ENCODE measurements around the gene ATP7B. TPM values are rescaled to one million over a fixed set of nuclear protein-coding genes. Genes with fewer than 3 reads are reported as not detected.
"Not testable (repeated sequence)": the region's sequence is repeated elsewhere in the genome, so short reads cannot be mapped to it uniquely, and the experiment has no call there.

ATP7B gene
- total RNA-seq, 1 donor from 2014 or later, result 9.9 TPM

GRCh38 chr13:52006523-52007245 lies 4.6 kb downstream of the ATP7B start:
- DNase-seq (ENCODE audit: extremely low read depth, low read depth, low spot score), result no peak

GRCh38 chr13:52005841-52006522 lies 5.3 kb downstream of the ATP7B start:
- no peak for DNase-seq (ENCODE audit: extremely low read depth, low read depth, low spot score)

- no peak for DNase-seq (ENCODE audit: extremely low read depth, low read depth, low spot score)
Observed at GRCh38 chr13:52004511-52005170, 6.6 kb downstream of the ATP7B start.

- no peak for DNase-seq (ENCODE audit: extremely low read depth, low read depth, low spot score)
Observed at GRCh38 chr13:52003541-52003940, 7.7 kb downstream of the ATP7B start.

GRCh38 chr13:52002361-52002760 lies 8.9 kb downstream of the ATP7B start:
- no peak for DNase-seq (ENCODE audit: extremely low read depth, low read depth, low spot score)

- no peak for DNase-seq (ENCODE audit: extremely low read depth, low read depth, low spot score)
Observed at GRCh38 chr13:52001120-52001731, 10.0 kb downstream of the ATP7B start.

GRCh38 chr13:51999921-52000320 lies 11.3 kb downstream of the ATP7B start:
- DNase-seq (ENCODE audit: extremely low read depth, low read depth, low spot score), result no peak

GRCh38 chr13:51999510-51999911 lies 11.7 kb downstream of the ATP7B start:
- no peak for DNase-seq (ENCODE audit: extremely low read depth, low read depth, low spot score)

- no peak for DNase-seq (ENCODE audit: extremely low read depth, low read depth, low spot score)
Observed at GRCh38 chr13:51998723-51999509, 12.3 kb downstream of the ATP7B start.

- no peak for DNase-seq (ENCODE audit: extremely low read depth, low read depth, low spot score)
Observed at GRCh38 chr13:51997641-51998330, 13.5 kb downstream of the ATP7B start.

GRCh38 chr13:51997186-51997585 lies 14.1 kb downstream of the ATP7B start:
- DNase-seq (ENCODE audit: extremely low read depth, low read depth, low spot score), result no peak

- DNase-seq (ENCODE audit: extremely low read depth, low read depth, low spot score), result no peak
Observed at GRCh38 chr13:51996641-51997040, 14.6 kb downstream of the ATP7B start.

- DNase-seq (ENCODE audit: extremely low read depth, low read depth, low spot score), result no peak
Observed at GRCh38 chr13:51995677-51996551, 15.3 kb downstream of the ATP7B start.

GRCh38 chr13:51993713-51994112 lies 17.5 kb downstream of the ATP7B start:
- no peak for DNase-seq (ENCODE audit: extremely low read depth, low read depth, low spot score)

GRCh38 chr13:51988988-51989618 lies 22.1 kb downstream of the ATP7B start:
- DNase-seq (ENCODE audit: extremely low read depth, low read depth, low spot score), result no peak

- DNase-seq (ENCODE audit: extremely low read depth, low read depth, low spot score), result not testable (repeated sequence)
Observed at GRCh38 chr13:51984904-51985303, 26.3 kb downstream of the ATP7B start.

- DNase-seq (ENCODE audit: extremely low read depth, low read depth, low spot score), result not testable (repeated sequence)
Observed at GRCh38 chr13:51983292-51983691, 28.0 kb downstream of the ATP7B start.

GRCh38 chr13:51981355-51981754 lies 29.9 kb downstream of the ATP7B start:
- no peak for DNase-seq (ENCODE audit: extremely low read depth, low read depth, low spot score)

- DNase-seq (ENCODE audit: extremely low read depth, low read depth, low spot score), result no peak
Observed at GRCh38 chr13:51980908-51981307, 30.3 kb downstream of the ATP7B start.
